Left lung (tissue), 10 donors: ENCODE results near the gene SLC25A27. TPM values are rescaled to one million over a fixed set of nuclear protein-coding genes. Genes with fewer than 3 reads are reported as not detected.

Source experiments
- ATAC-seq: fragments of 200-7000 bp; cut with Tn5 transposase; one replicate; pipeline ENCODE4 v1.9.1; 2020; ENCODE audit warnings: moderate library complexity
- DNase-seq, 4 donors: peaks; one replicate each; pipeline ENCODE4 v3.0.0-alpha.2; 2013 to 2020
- H3K27ac ChIP-seq, 2 donors: fragments of 200-600 bp; sonication (generic) in 1 of 2; one replicate each; pipeline versions ENCODE4 v1.5.0 to v1.8.0; 2020 to 2021
- H3K27me3 ChIP-seq, 2 donors: fragments of 200-600 bp; sonication (generic) in 1 of 2; one replicate each; pipeline versions ENCODE4 v1.5.0 to v1.8.0; 2020 to 2021
- H3K36me3 ChIP-seq, 2 donors: fragments of 200-600 bp; sonication (generic) in 1 of 2; one replicate each; pipeline versions ENCODE4 v1.5.0 to v1.8.0; 2020 to 2021
- H3K4me1 ChIP-seq, 2 donors: fragments of 200-600 bp; one replicate each; pipeline ENCODE4 v1.8.0; 2021
- H3K4me3 ChIP-seq, 2 donors: fragments of 200-600 bp; sonication (generic) in 1 of 2; one replicate each; pipeline versions ENCODE4 v1.5.0 to v1.8.0; 2020 to 2021; ENCODE audit warnings: mild to moderate bottlenecking in 1 of 2
- H3K9me3 ChIP-seq, 2 donors: fragments of 200-600 bp; sonication (generic) in 1 of 2; one replicate each; pipeline versions ENCODE4 v1.5.0 to v1.8.0; 2020 to 2021
- intact Hi-C, 2 donors: fragments of 100-400 bp; cut with DNase I; formaldehyde crosslinking; loops; one replicate each; pipeline versions ENCODE4 v1.11.2 to v1.14.2; 2022
- polyA plus RNA-seq, 6 donors: library from polyadenylated mRNA; unstranded; fragments of 120-200 nt; gene quantifications; one replicate each; pipeline ENCODE4 v1.2.1, GENCODE V29; 2013; ENCODE audit not compliant: insufficient read length in 6 of 6
- total RNA-seq, 2 donors: library from RNA; stranded (reverse); fragmentation: NEBNext Ultra II Directional; extraction: Animal tissue kit (Norgen Biotek cat#: 25700); gene quantifications; one replicate each; pipeline ENCODE4 v1.2.1, GENCODE V29; 2021
- TF ChIP-seq, protein P1 (sequence below), 2 donors: fragments of 200-600 bp; sonication (generic) in 1 of 2; IDR thresholded peaks; one replicate each; pipeline versions ENCODE4 v1.5.0 to v1.8.0; 2021; ENCODE audit warnings: antibody characterized with exemption in 2 of 2
- donor health status: DM: no; HTN: yes; CAD: no.
- donor health status: DM: no; HTN: no; CAD: no.

The SLC25A27 gene
- total and polyA plus RNA-seq, 8 donors, result 8.1 to 140 (median 103) TPM

DNA sequence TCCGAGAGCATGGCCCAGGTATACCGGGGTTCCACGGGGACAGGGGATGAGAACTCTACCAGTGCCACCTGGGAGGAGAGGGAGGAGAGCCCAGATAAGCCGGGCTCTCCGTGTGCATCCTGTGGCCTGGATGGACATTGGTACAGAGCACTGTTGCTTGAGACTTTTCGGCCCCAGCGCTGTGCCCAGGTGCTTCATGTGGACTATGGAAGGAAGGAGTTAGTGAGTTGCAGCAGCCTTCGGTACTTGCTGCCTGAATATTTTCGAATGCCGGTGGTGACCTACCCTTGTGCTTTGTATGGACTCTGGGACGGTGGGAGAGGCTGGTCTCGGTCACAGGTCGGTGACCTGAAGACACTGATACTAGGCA is 36.2 kb downstream of the SLC25A27 start:
- Histone ChIP-seq H3K4me3 (no peak overlapping the region), H3K27ac (no peak overlapping the region), H3K9me3 (peaks cover 0 to 8% of the 10 kb centered on the region in 2 donors), H3K36me3 (no peaks in the 10 kb centered on the region), H3K4me1 (no peaks in the 10 kb centered on the region), H3K27me3 (no peaks in the 10 kb centered on the region)
- DNase-seq (no peak), ATAC-seq (no peak)
- TF ChIP-seq, protein P1, sequence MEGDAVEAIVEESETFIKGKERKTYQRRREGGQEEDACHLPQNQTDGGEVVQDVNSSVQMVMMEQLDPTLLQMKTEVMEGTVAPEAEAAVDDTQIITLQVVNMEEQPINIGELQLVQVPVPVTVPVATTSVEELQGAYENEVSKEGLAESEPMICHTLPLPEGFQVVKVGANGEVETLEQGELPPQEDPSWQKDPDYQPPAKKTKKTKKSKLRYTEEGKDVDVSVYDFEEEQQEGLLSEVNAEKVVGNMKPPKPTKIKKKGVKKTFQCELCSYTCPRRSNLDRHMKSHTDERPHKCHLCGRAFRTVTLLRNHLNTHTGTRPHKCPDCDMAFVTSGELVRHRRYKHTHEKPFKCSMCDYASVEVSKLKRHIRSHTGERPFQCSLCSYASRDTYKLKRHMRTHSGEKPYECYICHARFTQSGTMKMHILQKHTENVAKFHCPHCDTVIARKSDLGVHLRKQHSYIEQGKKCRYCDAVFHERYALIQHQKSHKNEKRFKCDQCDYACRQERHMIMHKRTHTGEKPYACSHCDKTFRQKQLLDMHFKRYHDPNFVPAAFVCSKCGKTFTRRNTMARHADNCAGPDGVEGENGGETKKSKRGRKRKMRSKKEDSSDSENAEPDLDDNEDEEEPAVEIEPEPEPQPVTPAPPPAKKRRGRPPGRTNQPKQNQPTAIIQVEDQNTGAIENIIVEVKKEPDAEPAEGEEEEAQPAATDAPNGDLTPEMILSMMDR (IDR thresholded peaks at IDR 0.05), result no peak
- intact Hi-C loops, result no loop called here

DNA sequence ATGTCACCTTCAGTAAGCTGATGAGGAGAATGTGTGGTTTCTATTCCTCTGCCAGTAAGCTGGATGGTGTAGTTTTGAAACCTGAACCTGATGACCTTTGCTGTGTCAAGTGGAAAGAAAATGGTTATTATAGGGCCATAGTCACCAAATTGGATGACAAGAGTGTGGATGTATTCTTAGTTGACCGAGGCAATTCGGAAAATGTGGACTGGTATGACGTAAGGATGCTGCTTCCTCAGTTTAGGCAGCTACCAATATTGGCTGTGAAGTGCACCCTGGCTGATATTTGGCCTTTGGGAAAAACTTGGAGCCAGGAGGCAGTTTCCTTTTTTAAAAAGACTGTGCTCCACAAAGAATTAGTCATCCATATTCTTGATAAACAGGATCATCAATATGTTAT is 36.9 kb downstream of the SLC25A27 start:
- TF ChIP-seq, protein P1 (IDR thresholded peaks at IDR 0.05), result no peak
- intact Hi-C loops, result no loop called here
- no peak overlapping the region for H3K4me3 ChIP-seq

DNA sequence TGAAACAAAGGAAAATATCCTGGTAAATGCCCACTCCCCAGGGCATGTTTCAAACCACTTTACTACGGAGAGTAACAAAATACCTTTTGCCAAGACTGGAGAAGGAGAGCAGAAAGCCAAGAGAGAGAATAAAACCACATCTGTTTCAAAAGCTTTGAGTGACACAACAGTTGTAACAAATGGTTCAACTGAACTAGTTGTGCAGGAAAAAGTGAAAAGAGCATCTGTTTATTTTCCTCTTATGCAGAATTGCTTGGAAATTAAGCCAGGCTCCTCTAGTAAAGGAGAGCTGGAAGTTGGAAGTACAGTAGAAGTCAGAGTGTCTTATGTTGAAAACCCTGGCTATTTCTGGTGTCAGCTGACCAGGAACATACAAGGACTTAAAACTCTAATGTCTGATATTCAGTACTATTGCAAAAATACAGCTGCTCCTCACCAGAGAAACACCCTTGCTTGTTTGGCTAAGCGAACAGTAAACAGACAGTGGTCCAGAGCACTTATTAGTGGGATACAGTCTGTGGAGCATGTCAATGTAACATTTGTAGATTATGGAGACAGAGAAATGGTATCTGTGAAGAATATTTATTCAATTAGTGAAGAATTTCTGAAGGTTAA is 37.5 kb downstream of the SLC25A27 start:
- peak in 2 of 4 donors; percentile 53 to 78 for DNase-seq
- H3K27ac ChIP-seq, result no peak overlapping the region
- TF ChIP-seq, protein P1 (IDR thresholded peaks at IDR 0.05), result no peak

More for the DNA sequence above, 36.9 kb downstream of the SLC25A27 start:
- ATAC-seq (no peak), DNase-seq (no peak)
- Histone ChIP-seq H3K27ac (no peak overlapping the region), H3K27me3 (no peaks in the 10 kb centered on the region), H3K36me3 (no peaks in the 10 kb centered on the region), H3K9me3 (peaks cover 0 to 8% of the 10 kb centered on the region in 2 donors), H3K4me1 (no peaks in the 10 kb centered on the region)

DNA sequence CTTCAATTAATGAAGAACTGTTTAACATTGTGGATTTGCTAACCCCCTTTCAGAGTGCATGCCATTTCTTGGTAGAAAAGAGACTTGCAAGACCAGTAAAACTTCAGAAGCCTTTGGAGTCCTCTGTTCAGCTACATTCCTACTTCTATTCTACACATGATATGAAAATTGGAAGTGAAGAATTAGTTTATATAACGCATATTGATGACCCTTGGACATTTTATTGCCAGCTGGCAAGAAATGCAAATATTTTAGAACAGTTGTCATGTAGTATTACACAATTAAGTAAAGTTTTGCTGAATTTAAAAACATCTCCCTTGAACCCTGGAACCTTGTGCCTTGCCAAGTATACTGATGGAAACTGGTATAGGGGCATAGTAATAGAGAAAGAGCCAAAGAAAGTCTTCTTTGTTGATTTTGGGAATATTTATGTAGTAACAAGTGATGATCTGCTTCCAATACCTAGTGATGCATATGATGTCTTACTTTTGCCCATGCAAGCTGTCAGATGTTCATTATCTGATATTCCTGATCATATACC is 38.2 kb downstream of the SLC25A27 start:
- Histone ChIP-seq H3K4me3 (no peak overlapping the region), H3K27me3 (no peaks in the 10 kb centered on the region), H3K27ac (no peak overlapping the region), H3K36me3 (no peaks in the 10 kb centered on the region), H3K4me1 (no peaks in the 10 kb centered on the region), H3K9me3 (peaks cover 0 to 8% of the 10 kb centered on the region in 2 donors)
- intact Hi-C loops, result no loop called here
- DNase-seq (peak in 1 of 4 donors; percentile 17), ATAC-seq (no peak)
- TF ChIP-seq, protein P1 (IDR thresholded peaks at IDR 0.05), result no peak

More for the DNA sequence above, 37.5 kb downstream of the SLC25A27 start:
- no peak for ATAC-seq
- intact Hi-C loops, result no loop called here
- Histone ChIP-seq H3K9me3 (peaks cover 0 to 8% of the 10 kb centered on the region in 2 donors), H3K4me3 (no peak overlapping the region), H3K4me1 (no peaks in the 10 kb centered on the region), H3K36me3 (no peaks in the 10 kb centered on the region), H3K27me3 (no peaks in the 10 kb centered on the region)

DNA sequence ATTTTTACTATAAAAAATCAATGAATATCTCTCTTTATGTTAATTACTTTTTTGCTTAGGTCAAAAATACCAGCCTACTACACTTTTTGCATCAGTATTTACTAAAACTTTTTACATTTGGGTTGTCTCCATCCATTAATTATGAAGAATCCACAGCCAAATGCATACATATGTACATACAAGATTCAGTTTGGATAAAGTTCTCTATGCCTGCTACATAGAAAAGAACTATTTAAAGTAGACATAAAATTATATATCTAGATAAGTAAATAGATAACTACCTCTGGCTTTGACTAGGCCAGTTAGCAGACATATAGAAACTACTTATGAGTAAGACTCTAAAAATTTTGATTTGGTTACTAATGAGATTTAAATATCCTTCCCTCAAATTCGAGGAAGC is 47.2 kb downstream of the SLC25A27 start:
- TF ChIP-seq, protein P1 (IDR thresholded peaks at IDR 0.05), result no peak
- DNase-seq, result no peak
- no peaks in the 10 kb centered on the region for H3K4me1 ChIP-seq
- H3K9me3 ChIP-seq, result no peaks in the 10 kb centered on the region
- no peak overlapping the region for H3K4me3 ChIP-seq
- H3K27ac ChIP-seq, result no peak overlapping the region
- H3K27me3 ChIP-seq, result no peaks in the 10 kb centered on the region
- no peaks in the 10 kb centered on the region for H3K36me3 ChIP-seq
- no peak for ATAC-seq
- intact Hi-C loops, result no loop called here
